Ishikawa (cell line): ENCODE results near the gene TMEM37.

Source experiments
- CEBPB ChIP-seq: IDR thresholded peaks from 2 replicates; pipeline ENCODE4 v1.6.1; 2012
- CREB1 ChIP-seq: IDR thresholded peaks from 2 replicates; pipeline ENCODE4 v1.6.1; 2012; ENCODE audit warnings: low read depth
- EGR1 ChIP-seq: IDR thresholded peaks from 2 replicates; pipeline ENCODE4 v1.6.1; 2012
- EP300 ChIP-seq: IDR thresholded peaks from 2 replicates; pipeline ENCODE4 v1.6.1; 2012; ENCODE audit warnings: borderline replicate concordance
- FOXM1 ChIP-seq: IDR thresholded peaks from 2 replicates; pipeline ENCODE4 v1.6.1; 2012; ENCODE audit warnings: low read depth, borderline replicate concordance
- NFIC ChIP-seq: IDR thresholded peaks from 2 replicates; pipeline ENCODE4 v1.6.1; 2012
- RAD21 ChIP-seq: IDR thresholded peaks from 2 replicates; pipeline ENCODE4 v1.6.1; 2012; ENCODE audit warnings: low read depth
- TAF1 ChIP-seq: IDR thresholded peaks from 2 replicates; pipeline ENCODE4 v1.6.1; 2012; ENCODE audit warnings: low read depth, mild to moderate bottlenecking
- TCF12 ChIP-seq: IDR thresholded peaks from 2 replicates; pipeline ENCODE4 v1.6.1; 2012; ENCODE audit warnings: low read depth
- TEAD4 ChIP-seq: IDR thresholded peaks from 2 replicates; pipeline ENCODE4 v1.6.1; 2012
- USF1 ChIP-seq: IDR thresholded peaks from 2 replicates; pipeline ENCODE4 v1.6.1; 2012
- YY1 ChIP-seq: IDR thresholded peaks from 2 replicates; pipeline ENCODE4 v1.6.1; 2012; ENCODE audit warnings: low read depth
- ZBTB7A ChIP-seq: IDR thresholded peaks from 2 replicates; pipeline ENCODE4 v1.6.1; 2012; ENCODE audit warnings: low read depth
- TF ChIP-seq, protein P1 (sequence below): IDR thresholded peaks from 2 replicates; pipeline ENCODE4 v1.6.1; 2012
- TF ChIP-seq, protein P2 (sequence below): IDR thresholded peaks from 2 replicates; pipeline ENCODE4 v1.6.1; 2012; ENCODE audit warnings: low read depth, mild to moderate bottlenecking

The TMEM37 gene

DNA sequence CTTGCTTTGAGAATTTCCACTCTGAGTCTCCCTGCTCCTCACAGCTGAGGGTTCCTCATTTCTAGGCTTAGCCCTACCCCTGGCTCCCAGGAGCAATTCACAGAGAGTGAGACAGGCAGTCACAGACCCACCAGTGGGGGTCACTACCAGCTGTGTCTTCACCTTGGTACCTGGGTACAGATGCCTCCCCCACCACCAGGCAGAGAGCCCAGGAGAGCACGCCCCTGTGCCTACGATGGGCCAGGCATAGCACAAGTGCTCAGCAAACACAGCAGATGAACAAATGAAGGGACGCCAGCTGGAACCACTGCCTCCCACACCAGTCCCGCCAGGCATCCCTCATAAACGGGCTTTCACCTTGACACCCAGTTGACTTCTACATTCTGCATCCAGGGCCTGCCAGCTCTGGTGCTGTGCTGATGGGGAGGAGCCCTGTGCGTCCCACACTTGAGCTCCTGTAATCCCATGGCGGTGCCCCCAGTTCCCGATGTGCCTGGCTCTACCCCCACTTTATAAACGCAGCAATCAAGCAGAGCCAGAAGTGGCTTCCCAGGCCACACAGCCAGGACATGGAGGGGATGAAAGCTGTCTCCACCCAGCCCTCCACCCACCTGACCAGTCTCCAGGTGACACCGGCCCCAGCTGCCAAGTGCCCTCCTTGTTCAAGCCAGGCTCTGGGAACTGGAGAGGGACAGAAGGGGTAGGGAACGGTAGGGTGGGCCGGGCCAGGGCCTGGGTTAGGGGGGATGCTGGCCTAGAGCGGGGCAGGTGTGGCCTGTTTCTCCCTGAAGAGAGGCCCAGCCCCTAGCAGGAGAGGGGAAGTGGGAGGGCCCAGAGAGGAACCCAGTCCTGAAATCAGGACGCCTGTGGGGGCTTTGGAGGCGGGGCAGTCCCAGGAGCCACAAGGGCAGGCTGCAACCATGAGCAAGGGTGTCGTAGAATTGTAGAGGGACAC is 50.1 kb downstream of the TMEM37 start:
- no peak for TF ChIP-seq EP300
- no peak for TF ChIP-seq YY1
- TF ChIP-seq CREB1 = no peak
- TF ChIP-seq, protein P1, sequence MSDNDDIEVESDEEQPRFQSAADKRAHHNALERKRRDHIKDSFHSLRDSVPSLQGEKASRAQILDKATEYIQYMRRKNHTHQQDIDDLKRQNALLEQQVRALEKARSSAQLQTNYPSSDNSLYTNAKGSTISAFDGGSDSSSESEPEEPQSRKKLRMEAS = no peak
- TF ChIP-seq TEAD4 = no peak
- TF ChIP-seq NFIC = no peak
- no peak for TF ChIP-seq FOXM1
- no peak for TF ChIP-seq TCF12
- no peak for TF ChIP-seq ZBTB7A
- TF ChIP-seq RAD21 = no peak
- TF ChIP-seq USF1 = no peak
- no peak for TF ChIP-seq CEBPB
- TF ChIP-seq, protein P2, sequence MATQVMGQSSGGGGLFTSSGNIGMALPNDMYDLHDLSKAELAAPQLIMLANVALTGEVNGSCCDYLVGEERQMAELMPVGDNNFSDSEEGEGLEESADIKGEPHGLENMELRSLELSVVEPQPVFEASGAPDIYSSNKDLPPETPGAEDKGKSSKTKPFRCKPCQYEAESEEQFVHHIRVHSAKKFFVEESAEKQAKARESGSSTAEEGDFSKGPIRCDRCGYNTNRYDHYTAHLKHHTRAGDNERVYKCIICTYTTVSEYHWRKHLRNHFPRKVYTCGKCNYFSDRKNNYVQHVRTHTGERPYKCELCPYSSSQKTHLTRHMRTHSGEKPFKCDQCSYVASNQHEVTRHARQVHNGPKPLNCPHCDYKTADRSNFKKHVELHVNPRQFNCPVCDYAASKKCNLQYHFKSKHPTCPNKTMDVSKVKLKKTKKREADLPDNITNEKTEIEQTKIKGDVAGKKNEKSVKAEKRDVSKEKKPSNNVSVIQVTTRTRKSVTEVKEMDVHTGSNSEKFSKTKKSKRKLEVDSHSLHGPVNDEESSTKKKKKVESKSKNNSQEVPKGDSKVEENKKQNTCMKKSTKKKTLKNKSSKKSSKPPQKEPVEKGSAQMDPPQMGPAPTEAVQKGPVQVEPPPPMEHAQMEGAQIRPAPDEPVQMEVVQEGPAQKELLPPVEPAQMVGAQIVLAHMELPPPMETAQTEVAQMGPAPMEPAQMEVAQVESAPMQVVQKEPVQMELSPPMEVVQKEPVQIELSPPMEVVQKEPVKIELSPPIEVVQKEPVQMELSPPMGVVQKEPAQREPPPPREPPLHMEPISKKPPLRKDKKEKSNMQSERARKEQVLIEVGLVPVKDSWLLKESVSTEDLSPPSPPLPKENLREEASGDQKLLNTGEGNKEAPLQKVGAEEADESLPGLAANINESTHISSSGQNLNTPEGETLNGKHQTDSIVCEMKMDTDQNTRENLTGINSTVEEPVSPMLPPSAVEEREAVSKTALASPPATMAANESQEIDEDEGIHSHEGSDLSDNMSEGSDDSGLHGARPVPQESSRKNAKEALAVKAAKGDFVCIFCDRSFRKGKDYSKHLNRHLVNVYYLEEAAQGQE = no peak
- no peak for TF ChIP-seq EGR1
- TF ChIP-seq TAF1 = no peak

GRCh38 chr2:119482481-119483394 is 51.1 kb downstream of the TMEM37 start:
- TF ChIP-seq, protein P2 = no peak
- TF ChIP-seq EP300 (no peak), USF1 (no peak), NFIC (no peak), YY1 (no peak), EGR1 (no peak), CEBPB (no peak), TAF1 (no peak)

- no peak for TF ChIP-seq ZBTB7A
- TF ChIP-seq USF1 = no peak
- TF ChIP-seq EGR1 = no peak
- TF ChIP-seq, protein P1 = no peak
- TF ChIP-seq RAD21 = no peak
- TF ChIP-seq CREB1 = no peak
- TF ChIP-seq FOXM1 = no peak
- TF ChIP-seq TEAD4 = no peak
- no peak for TF ChIP-seq NFIC
Measured at GRCh38 chr2:119483395-119483753, 51.7 kb downstream of the TMEM37 start.

- TF ChIP-seq, protein P2 = no peak
- TF ChIP-seq CEBPB = no peak
- TF ChIP-seq TAF1 = no peak
- no peak for TF ChIP-seq EP300
- no peak for TF ChIP-seq USF1
- TF ChIP-seq TEAD4 = no peak
- TF ChIP-seq EGR1 = no peak
Measured at GRCh38 chr2:119483896-119484718, 52.5 kb downstream of the TMEM37 start.
